Sigmoid colon (tissue), 4 donors: Measurements from ENCODE around the gene AGTRAP.

ENCODE experiments used
- EP300 ChIP-seq, 4 donors: sonication (generic); formaldehyde crosslinking; IDR thresholded peaks; one replicate each; pipeline ENCODE4 v1.6.1; 2017; ENCODE audit warnings: antibody characterized with exemption in 4 of 4
- POLR2A ChIP-seq, 2 donors: fragments of 450-650 bp; IDR thresholded peaks; one replicate each; pipeline ENCODE4 v1.6.1; 2016; ENCODE audit warnings: antibody characterized with exemption in 2 of 2, mild to moderate bottlenecking in 2 of 2, moderate library complexity in 2 of 2
- POLR2AphosphoS5 ChIP-seq, 4 donors: sonication (generic); formaldehyde crosslinking; IDR thresholded peaks; one replicate each; pipeline ENCODE4 v1.6.1; 2017; ENCODE audit warnings: antibody characterized with exemption in 4 of 4
- TF ChIP-seq, protein P1 (sequence below), 4 experiments: fragments of 450-650 bp in 3 of 4; fragments of 200-600 bp in 1 of 4; IDR thresholded peaks; one replicate each; pipeline ENCODE4 v1.5.1; 2016 to 2019; ENCODE audit warnings: antibody characterized with exemption in 4 of 4, mild to moderate bottlenecking in 3 of 4, moderate library complexity in 2 of 4

DNA sequence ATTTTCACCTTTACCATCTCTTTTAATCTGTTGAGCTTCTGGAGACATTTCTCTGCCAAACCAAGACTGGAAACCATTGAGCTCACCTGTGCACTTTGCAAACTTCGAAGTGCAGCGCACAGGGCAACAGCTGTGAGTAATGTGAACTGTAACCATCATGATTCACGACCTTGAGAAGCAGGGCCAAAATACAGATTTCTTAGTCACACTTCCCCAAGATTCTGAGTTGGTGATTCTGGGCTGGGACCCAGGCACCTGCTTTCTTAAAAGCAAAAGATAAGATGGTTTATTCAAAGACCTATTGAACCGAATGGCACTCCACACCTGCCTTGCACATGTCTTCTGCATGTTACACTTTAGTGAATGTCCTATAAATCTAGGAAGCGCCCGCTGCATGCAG, 10.2 kb downstream of the AGTRAP start:
- TF ChIP-seq, protein P1, sequence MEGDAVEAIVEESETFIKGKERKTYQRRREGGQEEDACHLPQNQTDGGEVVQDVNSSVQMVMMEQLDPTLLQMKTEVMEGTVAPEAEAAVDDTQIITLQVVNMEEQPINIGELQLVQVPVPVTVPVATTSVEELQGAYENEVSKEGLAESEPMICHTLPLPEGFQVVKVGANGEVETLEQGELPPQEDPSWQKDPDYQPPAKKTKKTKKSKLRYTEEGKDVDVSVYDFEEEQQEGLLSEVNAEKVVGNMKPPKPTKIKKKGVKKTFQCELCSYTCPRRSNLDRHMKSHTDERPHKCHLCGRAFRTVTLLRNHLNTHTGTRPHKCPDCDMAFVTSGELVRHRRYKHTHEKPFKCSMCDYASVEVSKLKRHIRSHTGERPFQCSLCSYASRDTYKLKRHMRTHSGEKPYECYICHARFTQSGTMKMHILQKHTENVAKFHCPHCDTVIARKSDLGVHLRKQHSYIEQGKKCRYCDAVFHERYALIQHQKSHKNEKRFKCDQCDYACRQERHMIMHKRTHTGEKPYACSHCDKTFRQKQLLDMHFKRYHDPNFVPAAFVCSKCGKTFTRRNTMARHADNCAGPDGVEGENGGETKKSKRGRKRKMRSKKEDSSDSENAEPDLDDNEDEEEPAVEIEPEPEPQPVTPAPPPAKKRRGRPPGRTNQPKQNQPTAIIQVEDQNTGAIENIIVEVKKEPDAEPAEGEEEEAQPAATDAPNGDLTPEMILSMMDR (IDR thresholded peaks at IDR 0.05): no peak
- TF ChIP-seq POLR2A (IDR thresholded peaks at IDR 0.05) (no peak), EP300 (IDR thresholded peaks at IDR 0.05) (no peak), POLR2AphosphoS5 (IDR thresholded peaks at IDR 0.05) (no peak)
